Suppressor macrophage treated with lipopolysaccharide for 4 hours (primary cell): ENCODE results near the gene TNFRSF14.
"Not testable (repeated sequence)": the region's sequence is repeated elsewhere in the genome, so short reads cannot be mapped to it uniquely, and the experiment has no call there.

Source experiments
- DNase-seq: peaks from one replicate; pipeline ENCODE4 v3.0.0-alpha.2; 2020

The TNFRSF14 gene

DNA sequence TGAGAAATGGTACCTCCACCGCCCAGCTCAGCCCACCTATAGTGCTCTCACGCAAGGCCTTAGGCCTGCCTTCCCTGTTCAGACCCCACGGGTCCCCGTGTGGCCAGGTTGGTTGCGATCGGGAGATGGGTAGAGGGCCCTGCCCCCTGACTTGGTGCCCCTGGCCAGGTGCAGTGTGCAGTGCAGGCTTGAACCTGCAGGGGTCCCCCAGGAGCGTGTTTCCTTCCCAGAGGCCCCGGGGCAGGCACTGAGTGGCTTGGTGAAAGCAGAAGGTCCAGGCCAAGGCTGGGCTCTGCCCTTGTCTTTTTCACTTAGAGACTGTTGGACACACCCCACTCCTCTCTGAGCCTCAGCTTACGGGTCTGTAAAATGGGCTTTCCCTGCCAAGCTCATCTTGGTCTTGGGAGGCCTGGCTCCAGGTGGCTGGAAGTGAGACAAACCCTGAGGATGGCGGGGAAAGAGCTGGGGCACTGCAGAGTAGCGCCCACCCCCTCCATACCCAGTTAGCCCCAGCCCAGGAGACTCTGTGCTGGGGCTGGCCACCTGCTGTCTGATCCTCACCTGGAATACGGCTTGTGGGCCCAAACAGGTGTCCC, 16.8 kb upstream of the TNFRSF14 start:
- peak; percentile 19 for DNase-seq

DNA sequence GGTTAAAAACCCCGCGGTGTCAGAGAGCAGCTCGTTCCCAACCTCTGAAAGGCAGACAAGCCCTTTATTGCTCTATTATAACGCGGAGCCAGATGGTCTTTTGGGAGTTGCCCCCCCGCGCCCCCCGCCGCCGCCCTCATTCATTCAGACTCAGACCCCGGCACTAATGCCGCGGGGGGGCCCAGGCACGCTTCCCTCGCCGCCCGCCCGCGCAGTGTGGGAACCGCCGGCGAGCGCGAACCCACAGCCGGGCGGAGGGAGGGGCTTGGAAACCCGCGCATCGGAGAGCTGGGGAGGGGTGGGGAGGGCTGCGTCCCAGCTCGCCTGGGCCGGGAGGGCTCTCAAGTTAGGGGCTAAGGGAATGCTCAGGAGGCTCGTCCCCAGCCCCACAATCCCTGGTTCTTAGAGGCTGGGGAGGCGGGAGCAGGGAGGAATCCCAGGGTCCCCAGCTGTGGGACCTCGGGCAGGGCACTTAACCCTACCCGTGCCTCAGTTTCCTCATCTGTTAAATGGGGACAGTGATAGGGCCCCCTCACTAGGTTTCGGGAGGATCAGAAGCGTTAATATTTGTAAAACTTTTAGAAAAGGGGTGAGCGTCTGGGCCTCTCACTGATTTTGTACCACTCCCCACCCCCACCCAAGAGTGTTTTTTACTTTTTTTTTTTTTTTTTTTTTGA, 15.2 kb upstream of the TNFRSF14 start:
- no peak for DNase-seq

DNA sequence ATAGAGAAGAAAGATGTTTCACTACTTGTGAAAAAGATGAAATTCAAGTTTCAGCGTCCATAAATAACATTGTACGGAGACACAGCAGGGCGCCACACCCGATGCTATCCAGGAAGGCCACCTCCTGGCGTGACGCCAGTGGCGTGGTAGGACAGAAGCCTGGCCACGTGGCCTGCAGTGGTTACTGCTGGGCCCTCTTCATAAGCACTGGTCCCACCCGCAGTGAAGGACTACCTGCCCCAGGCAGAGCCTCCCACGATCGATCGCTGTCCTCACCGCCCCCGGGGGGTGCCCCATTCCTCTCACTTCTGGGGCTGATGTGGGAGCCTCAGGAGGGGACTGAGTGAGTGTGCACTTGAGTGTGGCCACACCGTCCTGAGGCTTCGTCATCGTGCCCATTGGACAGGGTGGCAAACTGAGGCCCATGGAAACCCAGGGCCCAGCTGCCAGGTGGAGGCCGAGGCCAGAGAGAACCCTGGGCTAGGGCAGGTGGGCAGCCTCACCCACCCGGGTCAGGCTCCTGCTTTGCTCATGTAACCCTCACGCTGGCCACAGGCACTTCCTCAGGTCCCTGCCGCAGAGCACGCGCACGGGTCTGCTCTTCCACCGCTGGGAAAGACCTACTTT, 14.4 kb upstream of the TNFRSF14 start:
- no peak for DNase-seq

DNA sequence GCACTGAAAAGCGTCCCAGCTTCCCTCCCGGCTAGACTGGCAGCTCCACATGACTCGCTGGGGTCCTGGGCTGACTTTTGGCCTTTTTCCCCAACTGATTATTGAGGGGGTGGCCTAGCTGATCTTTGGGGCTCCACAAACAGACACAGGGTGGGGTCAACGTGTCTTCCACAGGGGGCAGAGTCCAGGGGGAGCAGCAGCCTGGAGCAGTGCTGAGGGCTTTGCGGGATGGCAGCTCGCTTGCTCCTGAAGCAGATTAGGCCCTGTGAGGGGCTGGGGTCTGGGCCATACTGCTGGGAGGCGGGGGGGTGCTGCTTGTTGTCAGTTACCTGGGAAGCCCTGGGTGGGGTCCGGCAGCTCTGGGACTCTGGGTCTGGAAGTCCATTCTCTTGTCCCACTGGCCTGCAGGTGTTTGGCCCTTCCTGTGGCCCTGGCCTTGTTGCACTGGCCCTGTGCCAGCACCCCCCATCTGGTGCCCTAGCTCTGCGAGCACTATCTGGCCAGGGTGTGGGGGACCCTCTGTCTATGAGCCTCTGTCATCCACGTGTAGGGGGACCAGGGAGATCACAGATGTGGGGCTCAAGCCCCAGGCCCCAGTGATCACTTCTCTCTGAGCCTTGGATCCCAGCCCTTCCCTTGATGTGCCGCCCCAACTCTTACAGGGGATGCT, 13.8 kb upstream of the TNFRSF14 start:
- no peak for DNase-seq

DNA sequence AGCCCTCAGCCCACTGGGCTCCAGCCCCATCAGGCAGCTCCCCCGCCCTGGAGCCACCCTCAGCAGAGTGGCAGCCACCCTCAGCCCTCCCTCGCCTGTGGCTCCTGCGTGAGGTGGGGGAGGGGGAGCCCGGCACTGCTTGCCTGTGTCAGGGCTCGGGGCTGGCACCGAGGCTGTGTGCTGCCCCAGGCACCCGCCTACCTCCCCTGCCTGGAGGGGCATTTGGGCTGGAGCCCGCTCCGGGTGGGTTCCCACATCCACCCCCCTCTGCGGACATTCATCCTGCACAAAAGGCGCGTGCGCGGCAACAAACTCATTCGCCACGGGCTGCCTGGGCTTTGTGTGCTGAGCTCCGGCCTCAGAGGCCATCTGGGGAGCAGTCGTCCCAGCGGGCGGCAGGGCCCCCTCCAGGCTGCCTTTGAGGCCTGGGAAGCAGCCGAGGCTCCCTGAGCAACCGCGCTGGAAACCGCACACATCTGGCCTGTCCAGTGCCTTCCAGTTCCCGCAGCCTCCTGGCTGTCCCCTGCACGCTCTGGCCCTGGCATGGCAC, 12.6 kb upstream of the TNFRSF14 start:
- no peak for DNase-seq

DNA sequence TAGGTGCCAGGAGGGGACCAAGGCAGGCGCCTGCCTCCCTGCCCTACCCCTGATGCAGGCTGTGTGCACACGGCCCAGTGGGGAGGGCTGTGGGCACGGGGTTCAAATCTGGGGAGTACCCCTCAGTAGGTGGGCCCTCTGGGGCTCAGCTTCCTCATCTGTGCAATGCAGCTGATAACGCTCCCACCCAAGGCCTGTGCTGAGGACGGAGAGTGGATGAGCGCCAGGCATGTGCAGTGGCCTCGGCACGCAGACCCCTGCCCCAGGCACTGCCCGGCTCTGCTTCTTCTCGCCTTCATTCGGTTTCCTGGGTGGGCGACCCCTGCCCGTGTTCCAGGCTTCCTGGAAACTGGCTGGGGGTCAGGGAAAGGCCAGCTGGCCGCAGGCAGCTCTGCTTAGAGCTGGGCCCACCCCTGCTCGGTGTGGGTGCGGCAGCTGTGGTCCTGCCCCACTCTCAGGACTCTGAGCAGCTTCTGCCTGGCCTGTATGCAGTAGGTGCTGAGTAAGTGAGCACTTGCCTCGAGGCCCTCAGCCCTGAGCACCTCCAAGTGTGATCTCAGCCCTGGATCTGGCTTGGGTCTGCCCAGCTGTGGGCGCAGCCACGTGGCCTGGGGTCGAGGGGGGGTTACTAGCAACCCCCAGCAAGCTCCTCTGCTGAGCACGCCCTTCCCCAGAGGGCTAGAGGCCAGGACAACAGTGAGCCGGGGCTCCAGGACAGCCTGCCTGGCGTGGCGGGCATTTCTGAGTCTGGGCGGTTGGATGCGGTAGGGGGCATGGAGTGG, 11.9 kb upstream of the TNFRSF14 start:
- no peak for DNase-seq

DNA sequence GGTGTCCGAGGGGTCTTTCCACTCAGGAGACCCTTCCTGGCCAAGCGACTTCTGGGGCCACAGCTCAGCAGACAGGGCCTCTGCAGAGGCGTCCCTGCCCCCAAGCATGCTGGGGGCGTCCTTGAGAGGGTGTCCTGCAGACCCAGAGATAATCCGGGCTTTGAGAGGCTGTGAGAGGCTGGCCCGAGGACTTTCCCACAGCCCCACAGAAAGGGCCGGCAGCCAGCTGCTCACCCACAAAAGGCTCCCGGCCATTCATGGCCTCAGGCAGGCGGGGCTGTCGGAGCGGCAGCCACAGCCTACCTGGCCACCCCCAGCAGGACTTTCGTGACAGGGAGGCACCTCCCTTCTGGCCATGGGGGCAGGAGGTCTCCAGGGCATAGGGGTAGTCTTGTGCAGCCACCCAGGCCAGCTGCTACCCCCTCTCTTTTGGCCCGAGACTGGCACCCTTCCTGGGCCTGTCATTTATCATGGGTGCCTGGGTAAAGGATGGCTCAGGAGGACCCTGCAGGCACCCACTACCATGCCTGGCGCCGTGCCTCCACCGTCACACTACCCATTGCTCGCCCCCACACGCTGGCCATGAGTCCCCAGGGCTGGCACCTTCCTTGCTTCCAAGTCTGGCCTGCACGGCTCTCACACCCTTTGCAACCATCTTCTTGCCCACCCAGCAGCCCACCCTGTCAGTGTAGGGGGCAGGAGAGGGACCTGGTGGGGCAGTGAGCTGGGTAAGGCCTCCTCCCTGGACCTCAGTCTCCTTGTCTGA, 11.1 kb upstream of the TNFRSF14 start:
- DNase-seq, result no peak

DNA sequence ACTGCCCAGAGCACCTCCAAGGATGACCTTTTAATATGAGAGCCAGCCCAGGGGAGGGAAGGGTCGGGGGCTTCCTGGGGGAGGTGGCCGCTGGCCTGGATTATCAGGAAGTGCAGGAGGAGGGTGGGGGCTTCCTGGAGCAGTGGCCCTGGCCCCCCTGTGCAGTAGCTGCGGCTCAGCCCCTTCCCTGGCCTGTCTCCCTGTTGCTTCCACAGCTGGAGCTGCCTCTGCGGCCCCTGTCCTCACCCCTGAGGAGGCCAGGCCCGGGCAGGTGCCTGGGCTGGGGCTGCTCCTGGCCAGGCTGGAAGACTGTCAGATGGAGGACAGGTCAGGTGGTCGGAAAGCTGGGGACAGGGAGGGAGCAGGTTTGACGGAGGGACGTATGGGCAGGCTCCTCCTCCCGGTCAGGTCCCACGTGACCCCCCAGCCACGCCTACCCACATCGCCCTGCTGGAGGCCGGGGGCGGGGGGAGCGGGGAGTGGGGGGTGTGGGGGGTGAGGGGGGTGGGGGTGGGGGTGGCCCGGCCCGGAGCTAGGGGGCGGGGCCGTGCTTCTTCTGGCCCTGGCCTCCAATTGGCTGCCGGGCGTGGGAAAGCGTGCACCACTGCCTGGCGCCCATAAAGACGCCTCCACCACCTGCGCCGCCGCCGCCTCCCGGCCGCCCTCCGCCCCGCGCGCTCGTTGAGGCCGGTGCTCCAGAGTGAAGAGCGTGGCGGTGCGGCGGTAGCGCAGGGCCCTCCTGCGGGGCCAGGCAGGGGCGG, 10.2 kb upstream of the TNFRSF14 start:
- peak; percentile 76 for DNase-seq

DNA sequence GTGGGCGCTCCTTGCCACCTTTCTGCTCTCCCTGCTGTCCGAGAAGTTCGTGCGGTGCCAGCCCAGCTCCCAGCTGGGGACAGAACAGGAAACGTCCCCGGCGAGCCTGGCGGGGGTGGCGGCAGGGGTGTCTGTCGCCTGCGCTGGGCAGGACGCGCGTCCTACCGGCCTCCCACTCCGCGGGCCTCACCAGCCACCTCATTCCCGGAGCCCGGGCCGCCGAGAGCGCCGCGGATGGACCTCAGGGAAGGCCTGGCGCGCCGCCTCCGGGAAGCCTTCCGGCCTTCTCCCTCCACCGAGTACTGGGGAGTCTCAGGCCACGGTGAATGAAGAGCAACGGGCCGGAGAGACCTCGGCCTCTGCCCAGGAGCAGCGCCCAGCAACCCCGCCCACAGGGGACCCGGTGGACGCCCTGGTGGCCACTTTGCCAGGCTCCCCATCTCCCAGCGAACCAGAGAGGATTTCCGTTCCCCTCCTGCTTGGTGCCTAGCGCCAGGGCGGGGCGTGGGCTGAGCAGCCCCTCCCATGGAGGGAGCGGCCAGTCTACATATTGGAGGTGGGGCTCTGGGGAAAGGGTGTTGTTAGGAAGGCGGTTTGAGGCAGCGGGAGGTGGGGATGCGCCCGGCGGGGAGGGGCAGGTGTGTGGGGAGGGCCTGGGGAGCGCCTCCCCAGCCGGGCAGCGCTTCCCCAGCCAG, 9.5 kb upstream of the TNFRSF14 start:
- peak; percentile 84 for DNase-seq

DNA sequence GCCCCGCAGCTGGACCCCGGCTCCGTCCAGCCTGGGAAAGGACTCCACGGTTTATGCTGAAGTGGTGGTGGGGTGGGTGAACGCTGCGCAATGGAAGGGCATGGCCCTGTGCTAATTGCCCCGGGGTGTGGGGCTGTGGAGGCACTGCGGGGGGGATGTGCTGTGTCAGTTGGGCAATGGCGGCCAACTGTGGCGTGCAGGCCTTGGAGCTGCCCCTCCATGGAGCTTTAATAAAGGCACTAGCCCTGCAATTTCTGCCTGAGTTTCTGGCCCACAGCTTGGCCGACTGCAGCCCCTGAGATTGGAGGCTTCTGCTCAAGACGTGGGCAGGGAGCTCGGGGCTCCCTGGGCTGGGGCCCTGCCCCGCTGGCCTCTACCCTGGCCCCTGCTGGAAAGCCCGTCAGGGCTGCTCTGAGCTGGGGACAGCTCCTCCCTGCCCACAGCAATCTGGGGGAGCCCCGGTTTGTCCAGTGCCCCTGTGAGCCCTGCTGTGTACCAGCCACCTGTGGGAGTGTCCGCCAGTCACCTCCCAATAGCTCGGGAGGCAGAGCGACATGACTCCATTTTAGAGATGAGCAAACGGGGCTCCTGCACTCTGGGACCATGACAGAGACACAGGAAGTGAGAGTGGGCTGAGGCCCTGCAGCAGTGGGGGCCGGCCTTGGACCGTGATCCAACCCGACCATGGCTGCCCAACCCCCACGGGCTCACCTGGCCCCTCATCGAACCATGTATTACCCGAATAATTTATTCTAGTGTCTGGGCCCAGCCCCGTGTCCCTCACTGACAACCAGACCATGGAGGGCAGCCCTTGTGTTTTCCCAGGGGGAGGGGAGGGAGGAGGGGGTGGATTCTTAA, 8.7 kb upstream of the TNFRSF14 start:
- peak; percentile 61 for DNase-seq

DNA sequence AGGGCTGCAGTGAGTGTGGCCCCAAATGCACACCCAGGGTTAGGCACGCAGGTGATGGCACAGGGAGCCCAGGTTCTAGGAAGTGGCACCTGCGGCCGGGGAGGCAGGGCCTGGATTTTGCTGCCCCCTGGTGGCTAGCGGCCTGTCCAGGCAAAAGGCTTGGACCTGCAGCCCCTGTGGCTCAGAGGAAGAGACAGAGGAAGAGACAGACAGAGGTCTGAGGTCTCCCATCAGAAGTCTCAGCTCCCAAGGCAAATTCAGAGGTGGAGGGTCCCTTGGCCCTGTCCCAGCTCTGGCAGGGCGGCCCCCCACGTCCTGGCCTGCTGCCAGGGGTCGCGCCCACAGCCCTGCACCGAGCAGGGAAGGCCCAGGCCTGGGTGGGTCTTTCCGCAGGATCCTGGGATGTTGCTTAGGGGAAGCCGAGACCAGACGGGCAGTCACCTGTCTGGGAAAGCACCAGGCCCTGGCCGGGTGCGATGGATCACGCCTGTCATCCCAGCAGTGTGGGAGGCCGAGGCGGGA, 8.0 kb upstream of the TNFRSF14 start:
- DNase-seq, result peak; percentile 78

DNA sequence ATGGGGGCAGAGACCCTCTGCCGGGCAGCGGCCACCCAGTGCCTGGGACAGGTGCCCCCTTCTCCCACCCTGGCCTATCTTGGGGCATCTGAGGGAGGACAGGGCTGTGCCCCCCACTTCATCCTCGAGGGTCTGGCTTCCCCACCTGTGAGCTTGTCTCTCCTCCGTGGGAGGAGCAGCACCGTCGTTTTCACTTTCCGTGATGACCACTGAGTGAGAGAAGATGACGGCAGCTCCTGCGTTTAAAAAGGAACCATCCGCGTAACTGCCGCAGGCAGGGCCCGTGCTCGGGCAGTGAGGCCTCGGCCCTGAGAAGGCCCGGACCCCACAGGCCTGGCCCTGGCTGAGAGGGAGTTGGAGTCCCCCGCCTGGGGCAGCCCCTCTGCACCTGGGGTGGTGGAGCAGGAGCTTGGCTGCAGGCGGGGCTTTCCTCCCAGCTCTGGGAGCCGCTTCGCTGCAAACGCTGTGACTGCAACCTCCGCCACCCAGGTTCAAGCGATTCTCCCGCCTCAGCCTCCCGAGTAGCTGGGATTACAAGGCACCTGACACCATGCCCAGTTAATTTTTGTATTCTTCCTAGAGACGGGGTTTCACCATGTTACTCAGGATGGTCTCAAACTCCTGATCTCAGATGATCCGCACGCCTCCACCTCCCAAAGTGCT, 6.7 kb upstream of the TNFRSF14 start:
- DNase-seq, result not testable (repeated sequence)

DNA sequence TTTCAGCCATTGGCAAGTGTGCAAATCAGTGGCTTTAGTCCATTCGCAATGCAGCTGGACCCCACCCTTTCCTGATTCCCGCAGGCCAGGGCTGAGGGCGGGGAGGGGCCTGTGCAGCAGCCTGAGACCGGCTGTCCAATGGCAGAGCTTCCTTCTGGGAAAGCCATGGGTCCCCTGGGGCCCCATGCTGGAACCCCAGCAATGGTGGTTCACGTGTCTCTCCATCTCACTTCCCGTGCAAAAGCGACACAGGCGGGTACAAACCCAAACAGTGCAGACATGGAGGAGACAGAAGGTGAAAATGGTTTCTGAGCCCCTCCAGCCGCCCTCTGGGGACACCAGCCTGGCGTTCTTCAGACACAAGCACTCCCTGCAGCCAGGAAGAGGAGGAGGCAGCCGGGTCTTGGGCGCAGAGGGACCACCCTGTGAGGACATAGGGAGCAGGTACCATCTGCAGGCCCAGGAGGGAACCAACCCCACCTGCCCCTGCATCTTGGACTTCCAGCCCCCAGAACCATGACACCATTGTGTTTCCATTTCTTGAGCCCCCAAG, 5.8 kb upstream of the TNFRSF14 start:
- DNase-seq, result not testable (repeated sequence)

DNA sequence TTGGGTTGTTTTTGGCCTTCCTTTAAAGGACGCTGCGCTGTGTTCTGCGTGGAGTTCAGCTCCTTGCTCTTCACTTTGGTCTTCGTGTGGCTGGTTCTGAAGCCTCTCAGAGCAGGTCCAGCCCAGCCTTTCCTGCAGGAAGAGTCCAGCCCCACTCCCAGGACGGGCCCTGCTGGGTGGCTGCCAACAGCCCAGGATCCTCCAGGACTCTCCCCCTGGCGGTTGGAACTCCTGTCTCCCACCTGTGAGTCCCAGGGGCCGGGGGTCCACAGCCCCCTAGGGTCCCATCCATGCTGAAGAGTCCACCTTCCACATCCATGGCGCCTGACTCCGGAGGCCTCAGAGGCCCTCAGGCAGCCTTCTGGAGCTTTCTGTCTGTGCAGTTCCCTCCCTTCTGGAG, 4.6 kb upstream of the TNFRSF14 start:
- DNase-seq, result not testable (repeated sequence)

DNA sequence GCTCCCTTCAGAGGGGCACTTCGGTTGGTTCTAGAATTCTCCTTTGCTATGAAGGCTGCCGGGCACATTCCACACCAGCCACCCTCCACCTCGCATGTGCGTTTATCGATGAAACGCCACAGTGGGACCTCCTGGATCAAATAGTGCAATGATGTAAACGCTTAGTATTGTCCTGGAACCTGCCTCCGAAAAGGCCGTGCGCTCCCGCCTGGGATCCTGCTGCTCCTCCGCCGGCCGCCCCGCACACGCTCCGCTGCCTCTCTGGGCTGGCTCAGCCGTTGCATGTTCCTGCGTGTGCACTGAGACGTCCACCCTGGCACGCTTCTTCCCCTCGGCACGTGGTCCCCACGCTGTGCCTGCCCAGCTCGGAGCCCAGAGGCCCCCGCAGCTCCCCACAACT, 4.0 kb upstream of the TNFRSF14 start:
- DNase-seq, result no peak

DNA sequence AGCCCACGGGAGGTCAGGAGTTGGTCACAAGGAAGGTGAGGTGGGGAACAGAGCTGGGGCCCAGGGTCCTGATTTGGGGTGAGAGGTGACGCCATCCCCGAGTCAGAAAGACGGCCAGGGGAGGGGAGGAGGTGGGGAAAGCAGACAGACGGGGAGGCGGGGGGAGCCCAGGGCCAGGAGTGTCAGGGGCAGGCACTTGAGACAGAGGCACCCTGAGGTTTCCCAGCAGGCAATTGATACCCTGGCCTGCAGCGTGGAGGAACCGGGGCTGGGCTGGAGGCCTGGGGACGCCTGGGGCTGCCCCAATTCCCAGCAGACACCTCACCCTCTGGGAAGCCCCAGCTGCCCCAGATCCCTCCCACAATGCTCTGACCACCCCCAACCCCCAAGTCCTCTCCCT, 3.1 kb upstream of the TNFRSF14 start:
- DNase-seq, result not testable (repeated sequence)

DNA sequence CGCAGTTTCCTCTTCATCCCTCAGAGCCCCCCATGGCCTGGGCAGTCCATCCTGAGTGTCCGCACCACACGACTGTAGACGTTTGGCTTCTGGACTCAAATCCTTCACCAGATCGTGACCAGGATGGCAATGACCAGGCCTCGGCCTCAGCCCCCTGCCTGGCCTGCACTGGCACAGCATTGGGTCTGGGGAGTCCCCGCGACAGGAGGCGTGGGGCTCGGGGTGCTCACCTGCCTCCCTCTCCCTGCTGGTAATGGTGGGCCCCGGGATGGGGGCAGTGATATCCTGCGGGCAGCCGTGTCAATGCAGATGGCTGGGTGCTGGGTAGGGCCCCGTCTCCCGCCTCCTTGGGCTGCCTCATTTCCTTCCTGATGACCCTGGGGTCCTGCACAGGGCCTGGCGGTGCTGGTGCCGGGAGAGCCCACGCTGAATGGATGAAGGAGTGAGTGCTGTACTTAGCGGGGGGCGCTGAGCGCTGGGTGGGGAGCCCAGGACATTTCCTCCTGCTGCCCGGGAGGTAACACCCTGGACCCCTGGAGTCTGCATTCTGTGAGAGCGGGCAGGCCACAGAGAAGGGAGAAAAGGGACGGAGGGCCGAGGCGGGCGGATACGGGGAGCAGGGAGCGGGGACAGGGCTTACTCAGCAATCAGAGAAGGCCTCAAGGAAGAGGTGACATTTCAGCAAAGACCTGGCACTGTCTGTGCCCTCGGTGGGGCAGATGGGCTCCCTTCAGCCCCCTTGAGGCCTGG, 2.1 kb upstream of the TNFRSF14 start:
- no peak for DNase-seq
